HEK293 (cell line): ENCODE results near the gene KICS2.

Experiments used
- BCL11B ChIP-seq: fragments of 450-650 bp; formaldehyde crosslinking; IDR thresholded peaks from 2 replicates; pipeline ENCODE4 v1.5.1; 2016; ENCODE audit warnings: low read depth, missing biosample characterization, missing genetic modification characterization
- GFI1B ChIP-seq: fragments of 450-650 bp; formaldehyde crosslinking; IDR thresholded peaks from 2 replicates; pipeline ENCODE4 v1.5.1; 2016; ENCODE audit warnings: missing biosample characterization, missing genetic modification characterization
- GLI4 ChIP-seq: fragments of 450-650 bp; formaldehyde crosslinking; IDR thresholded peaks from 2 replicates; pipeline ENCODE4 v1.5.1; 2016; ENCODE audit warnings: missing biosample characterization, missing genetic modification characterization
- HOXA7 ChIP-seq: sonication (generic); formaldehyde crosslinking; IDR thresholded peaks from 2 replicates; pipeline ENCODE4 v1.8.1; 2022; ENCODE audit warnings: missing genetic modification reagents, borderline replicate concordance
- KLF16 ChIP-seq: fragments of 450-650 bp; formaldehyde crosslinking; IDR thresholded peaks from 2 replicates; pipeline ENCODE4 v1.5.1; 2017; ENCODE audit warnings: missing biosample characterization, missing genetic modification characterization
- MYNN ChIP-seq: fragments of 450-650 bp; formaldehyde crosslinking; IDR thresholded peaks from 2 replicates; pipeline ENCODE4 v1.5.1; 2016; ENCODE audit warnings: missing biosample characterization, missing genetic modification characterization, borderline replicate concordance
- OSR2 ChIP-seq: fragments of 450-650 bp; formaldehyde crosslinking; IDR thresholded peaks from 2 replicates; pipeline ENCODE4 v1.5.1; 2016; ENCODE audit warnings: missing biosample characterization, missing genetic modification characterization
- PRDM1 ChIP-seq: fragments of 450-650 bp; formaldehyde crosslinking; IDR thresholded peaks from 2 replicates; pipeline ENCODE4; 2016; ENCODE audit warnings: missing biosample characterization, missing genetic modification characterization
- TRIM28 ChIP-seq: IDR thresholded peaks from 2 replicates; pipeline ENCODE4 v1.6.1; 2011; ENCODE audit warnings: low read length, control low read depth, borderline replicate concordance
- WT1 ChIP-seq: fragments of 450-650 bp; formaldehyde crosslinking; IDR thresholded peaks from 2 replicates; pipeline ENCODE4 v1.5.1; 2016; ENCODE audit warnings: missing biosample characterization, missing genetic modification characterization
- ZBTB1 ChIP-seq: fragments of 450-650 bp; formaldehyde crosslinking; IDR thresholded peaks from 2 replicates; pipeline ENCODE4 v1.5.1; 2016; ENCODE audit warnings: missing biosample characterization, missing genetic modification characterization
- ZBTB21 ChIP-seq: fragments of 450-650 bp; formaldehyde crosslinking; IDR thresholded peaks from 2 replicates; pipeline ENCODE4 v1.5.1; 2017; ENCODE audit warnings: missing biosample characterization, missing genetic modification characterization
- ZNF138 ChIP-seq: fragments of 450-650 bp; formaldehyde crosslinking; IDR thresholded peaks from 2 replicates; pipeline ENCODE4 v1.5.1; 2016; ENCODE audit warnings: missing biosample characterization, missing genetic modification characterization, borderline replicate concordance
- ZNF16 ChIP-seq: fragments of 450-650 bp; formaldehyde crosslinking; IDR thresholded peaks from 2 replicates; pipeline ENCODE4 v1.5.1; 2016; ENCODE audit warnings: low read depth, missing biosample characterization, missing genetic modification characterization
- ZNF2 ChIP-seq: fragments of 450-650 bp; formaldehyde crosslinking; IDR thresholded peaks from 2 replicates; pipeline ENCODE4 v1.5.1; 2016; ENCODE audit warnings: missing biosample characterization, missing genetic modification characterization
- ZNF202 ChIP-seq: fragments of 450-650 bp; formaldehyde crosslinking; IDR thresholded peaks from 2 replicates; pipeline ENCODE4 v1.5.1; 2016; ENCODE audit warnings: missing biosample characterization, missing genetic modification characterization, borderline replicate concordance
- ZNF23 ChIP-seq: fragments of 450-650 bp; formaldehyde crosslinking; IDR thresholded peaks from 2 replicates; pipeline ENCODE4 v1.5.1; 2016; ENCODE audit warnings: missing biosample characterization, missing genetic modification characterization, borderline replicate concordance
- ZNF248 ChIP-seq: fragments of 450-650 bp; formaldehyde crosslinking; IDR thresholded peaks from 2 replicates; pipeline ENCODE4 v1.5.1; 2017; ENCODE audit warnings: missing biosample characterization, missing genetic modification characterization
- ZNF274 ChIP-seq, 2 experiments: fragments of 200-500 bp in 1 of 2; fragments of 450-650 bp in 1 of 2; sonication (Bioruptor generic) in 1 of 2; formaldehyde crosslinking in 1 of 2; IDR thresholded peaks; 2 replicates each; pipeline versions ENCODE4 v1.5.1 to v1.6.1; 2014 to 2016; ENCODE audit warnings: borderline replicate concordance in 1 of 2, inconsistent platforms in 1 of 2, low read length in 1 of 2, missing biosample characterization in 1 of 2, missing genetic modification characterization in 1 of 2
- ZNF292 ChIP-seq: fragments of 450-650 bp; formaldehyde crosslinking; IDR thresholded peaks from 2 replicates; pipeline ENCODE4 v1.5.1; 2016; ENCODE audit warnings: low read depth, missing biosample characterization, missing genetic modification characterization, borderline replicate concordance
- ZNF391 ChIP-seq: fragments of 450-650 bp; formaldehyde crosslinking; IDR thresholded peaks from 2 replicates; pipeline ENCODE4 v1.5.1; 2016; ENCODE audit warnings: low read depth, missing biosample characterization, missing genetic modification characterization, borderline replicate concordance
- ZNF404 ChIP-seq: fragments of 450-650 bp; formaldehyde crosslinking; IDR thresholded peaks from 2 replicates; pipeline ENCODE4 v1.5.1; 2017; ENCODE audit warnings: missing biosample characterization, missing genetic modification characterization
- ZNF423 ChIP-seq: fragments of 450-650 bp; formaldehyde crosslinking; IDR thresholded peaks from 2 replicates; pipeline ENCODE4 v1.5.1; 2016; ENCODE audit warnings: missing biosample characterization, missing genetic modification characterization
- ZNF473 ChIP-seq: fragments of 450-650 bp; formaldehyde crosslinking; IDR thresholded peaks from 2 replicates; pipeline ENCODE4 v1.5.1; 2017; ENCODE audit warnings: missing biosample characterization, missing genetic modification characterization
- ZNF501 ChIP-seq: fragments of 450-650 bp; formaldehyde crosslinking; IDR thresholded peaks from 2 replicates; pipeline ENCODE4 v1.5.1; 2016; ENCODE audit warnings: missing biosample characterization, missing genetic modification characterization
- ZNF529 ChIP-seq: fragments of 450-650 bp; formaldehyde crosslinking; IDR thresholded peaks from 2 replicates; pipeline ENCODE4 v1.5.1; 2017; ENCODE audit warnings: missing genetic modification characterization, missing biosample characterization; ENCODE audit not compliant: insufficient replicate concordance
- ZNF585B ChIP-seq: fragments of 450-650 bp; formaldehyde crosslinking; IDR thresholded peaks from 2 replicates; pipeline ENCODE4 v1.5.1; 2016; ENCODE audit warnings: missing biosample characterization, missing genetic modification characterization
- ZNF660 ChIP-seq: fragments of 450-650 bp; IDR thresholded peaks from 2 replicates; pipeline ENCODE4 v1.5.1; 2018; ENCODE audit warnings: missing biosample characterization, mild to moderate bottlenecking, missing genetic modification characterization
- ZNF701 ChIP-seq: fragments of 450-650 bp; formaldehyde crosslinking; IDR thresholded peaks from 2 replicates; pipeline ENCODE4 v1.5.1; 2016; ENCODE audit warnings: missing biosample characterization, missing genetic modification characterization
- ZNF76 ChIP-seq: fragments of 450-650 bp; formaldehyde crosslinking; IDR thresholded peaks from 2 replicates; pipeline ENCODE4; 2016; ENCODE audit warnings: low read depth, missing biosample characterization, missing genetic modification characterization, borderline replicate concordance
- ZNF791 ChIP-seq: fragments of 450-650 bp; formaldehyde crosslinking; IDR thresholded peaks from 2 replicates; pipeline ENCODE4 v1.5.1; 2016; ENCODE audit warnings: missing biosample characterization, missing genetic modification characterization
- TF ChIP-seq, protein P1 (sequence below): fragments of 450-650 bp; formaldehyde crosslinking; IDR thresholded peaks from 2 replicates; pipeline ENCODE4 v1.5.1; 2016; ENCODE audit warnings: missing biosample characterization, missing genetic modification characterization
- TF ChIP-seq, protein P2 (sequence below): fragments of 450-650 bp; formaldehyde crosslinking; IDR thresholded peaks from 2 replicates; pipeline ENCODE4 v1.5.1; 2017; ENCODE audit warnings: missing biosample characterization, missing genetic modification characterization
- TF ChIP-seq, protein P3 (sequence below): fragments of 450-650 bp; formaldehyde crosslinking; IDR thresholded peaks from 2 replicates; pipeline ENCODE4 v1.5.1; 2016; ENCODE audit warnings: missing biosample characterization, missing genetic modification characterization
- TF ChIP-seq, protein P4 (sequence below): fragments of 450-650 bp; formaldehyde crosslinking; IDR thresholded peaks from 2 replicates; pipeline ENCODE4 v1.5.1; 2017; ENCODE audit warnings: missing biosample characterization, missing genetic modification characterization

KICS2 gene

DNA sequence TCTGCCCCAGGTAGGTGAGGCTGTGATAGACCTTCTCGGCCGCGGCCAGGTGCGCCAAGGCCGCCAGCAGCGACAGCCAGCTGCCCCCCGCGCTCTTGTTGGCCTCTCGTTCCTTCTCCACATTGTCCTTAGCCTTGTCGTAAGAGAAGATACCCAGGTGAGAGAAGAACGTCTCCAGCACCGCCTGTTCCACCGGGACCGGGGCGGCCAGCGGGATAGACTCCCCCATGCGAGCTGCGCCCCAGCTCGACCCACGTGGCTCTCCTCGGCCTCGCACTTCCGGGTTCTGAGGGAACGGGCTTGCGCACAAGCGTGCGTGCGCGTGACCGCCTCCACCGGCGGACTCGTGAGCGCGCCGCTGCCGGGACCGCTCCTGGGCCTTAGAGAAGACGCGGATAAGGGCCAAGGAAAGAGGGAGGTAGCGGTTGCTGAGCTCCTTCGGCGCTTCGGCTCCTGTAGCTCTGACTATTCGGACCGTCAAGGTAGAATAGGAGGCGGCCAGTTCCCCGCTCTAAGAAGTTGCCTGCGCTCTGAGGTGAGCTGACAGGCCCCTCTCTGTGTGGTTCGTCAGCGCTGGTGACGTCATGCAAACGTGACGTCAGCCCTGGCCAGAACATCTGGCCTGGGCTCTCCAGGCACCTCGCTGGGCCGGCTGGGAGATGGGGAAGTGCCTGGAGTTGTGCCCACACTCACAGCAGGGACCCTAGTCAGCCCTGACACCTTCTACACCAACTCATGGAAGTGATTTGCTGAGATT lies at the start of gene KICS2 (continued):
- no peak for TF ChIP-seq ZNF16 (tag by site-specific recombination)
- peak; percentile 60 for TF ChIP-seq KLF16 (tag by site-specific recombination)
- no peak for TF ChIP-seq ZNF473
- peak; percentile 100 for TF ChIP-seq ZBTB21 (tag by site-specific recombination)
- 0 out of 2 replicates have a peak, but pooled peaks have one; percentile 48 for TF ChIP-seq WT1
- TF ChIP-seq, protein P1, sequence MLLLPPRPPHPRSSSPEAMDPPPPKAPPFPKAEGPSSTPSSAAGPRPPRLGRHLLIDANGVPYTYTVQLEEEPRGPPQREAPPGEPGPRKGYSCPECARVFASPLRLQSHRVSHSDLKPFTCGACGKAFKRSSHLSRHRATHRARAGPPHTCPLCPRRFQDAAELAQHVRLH: peak; percentile 9; the same call in 1 of the 2 replicates
- no peak for TF ChIP-seq ZNF23 (tag by site-specific recombination)
- no peak for TF ChIP-seq ZNF274 (IDR thresholded peaks at IDR 0.05; ENCODE audit: low read length)
- TF ChIP-seq ZNF274 (tag by site-specific recombination; IDR thresholded peaks at IDR 0.05; ENCODE audit: borderline replicate concordance): no peak
- TF ChIP-seq ZNF202: no peak
- no peak for TF ChIP-seq ZNF404
- TF ChIP-seq ZNF423 (tag by site-specific recombination): no peak; the same call in 1 of the 2 replicates
- no peak for TF ChIP-seq ZNF248 (tag by site-specific recombination)
- no peak for TF ChIP-seq MYNN (tag by site-specific recombination)
- no peak for TF ChIP-seq ZNF585B
- TF ChIP-seq ZNF791 (tag by site-specific recombination): no peak
- TF ChIP-seq BCL11B: peak; percentile 35; the same call in 1 of the 2 replicates
- TF ChIP-seq GFI1B (tag by site-specific recombination): peak; percentile 72; the same call in 1 of the 2 replicates
- TF ChIP-seq GLI4: 0 out of 2 replicates have a peak, but pooled peaks have one; percentile 8
- TF ChIP-seq ZNF501 (tag by site-specific recombination): peak; percentile 79
- no peak for TF ChIP-seq ZNF701 (tag by site-specific recombination)
- peak; percentile 70; the same call in 1 of the 2 replicates for TF ChIP-seq ZNF391 (tag by site-specific recombination)
- TF ChIP-seq, protein P2, sequence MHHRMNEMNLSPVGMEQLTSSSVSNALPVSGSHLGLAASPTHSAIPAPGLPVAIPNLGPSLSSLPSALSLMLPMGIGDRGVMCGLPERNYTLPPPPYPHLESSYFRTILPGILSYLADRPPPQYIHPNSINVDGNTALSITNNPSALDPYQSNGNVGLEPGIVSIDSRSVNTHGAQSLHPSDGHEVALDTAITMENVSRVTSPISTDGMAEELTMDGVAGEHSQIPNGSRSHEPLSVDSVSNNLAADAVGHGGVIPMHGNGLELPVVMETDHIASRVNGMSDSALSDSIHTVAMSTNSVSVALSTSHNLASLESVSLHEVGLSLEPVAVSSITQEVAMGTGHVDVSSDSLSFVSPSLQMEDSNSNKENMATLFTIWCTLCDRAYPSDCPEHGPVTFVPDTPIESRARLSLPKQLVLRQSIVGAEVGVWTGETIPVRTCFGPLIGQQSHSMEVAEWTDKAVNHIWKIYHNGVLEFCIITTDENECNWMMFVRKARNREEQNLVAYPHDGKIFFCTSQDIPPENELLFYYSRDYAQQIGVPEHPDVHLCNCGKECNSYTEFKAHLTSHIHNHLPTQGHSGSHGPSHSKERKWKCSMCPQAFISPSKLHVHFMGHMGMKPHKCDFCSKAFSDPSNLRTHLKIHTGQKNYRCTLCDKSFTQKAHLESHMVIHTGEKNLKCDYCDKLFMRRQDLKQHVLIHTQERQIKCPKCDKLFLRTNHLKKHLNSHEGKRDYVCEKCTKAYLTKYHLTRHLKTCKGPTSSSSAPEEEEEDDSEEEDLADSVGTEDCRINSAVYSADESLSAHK (tag by site-specific recombination): peak; percentile 50; the same call in 1 of the 2 replicates
- TF ChIP-seq HOXA7 (CRISPR knock-in tag): no peak
- TF ChIP-seq ZNF529: no peak
- TF ChIP-seq TRIM28: no peak
- TF ChIP-seq ZNF76 (tag by site-specific recombination): peak; percentile 73; the same call in 1 of the 2 replicates
- peak; percentile 71; the same call in 1 of the 2 replicates for TF ChIP-seq ZNF660 (tag by site-specific recombination)
- 0 out of 2 replicates have a peak, but pooled peaks have one; percentile 6 for TF ChIP-seq OSR2 (tag by site-specific recombination)
- TF ChIP-seq, protein P3, sequence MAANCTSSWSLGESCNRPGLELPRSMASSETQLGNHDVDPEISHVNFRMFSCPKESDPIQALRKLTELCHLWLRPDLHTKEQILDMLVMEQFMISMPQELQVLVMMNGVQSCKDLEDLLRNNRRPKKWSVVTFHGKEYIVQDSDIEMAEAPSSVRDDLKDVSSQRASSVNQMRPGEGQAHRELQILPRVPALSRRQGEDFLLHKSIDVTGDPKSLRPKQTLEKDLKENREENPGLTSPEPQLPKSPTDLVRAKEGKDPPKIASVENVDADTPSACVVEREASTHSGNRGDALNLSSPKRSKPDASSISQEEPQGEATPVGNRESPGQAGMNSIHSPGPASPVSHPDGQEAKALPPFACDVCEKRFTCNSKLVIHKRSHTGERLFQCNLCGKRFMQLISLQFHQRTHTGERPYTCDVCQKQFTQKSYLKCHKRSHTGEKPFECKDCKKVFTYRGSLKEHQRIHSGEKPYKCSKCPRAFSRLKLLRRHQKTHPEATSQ (tag by site-specific recombination): peak; percentile 86
- no peak for TF ChIP-seq PRDM1 (tag by site-specific recombination)
- no peak for TF ChIP-seq ZNF292 (tag by site-specific recombination)
- no peak for TF ChIP-seq ZBTB1 (tag by site-specific recombination)
- TF ChIP-seq, protein P4, sequence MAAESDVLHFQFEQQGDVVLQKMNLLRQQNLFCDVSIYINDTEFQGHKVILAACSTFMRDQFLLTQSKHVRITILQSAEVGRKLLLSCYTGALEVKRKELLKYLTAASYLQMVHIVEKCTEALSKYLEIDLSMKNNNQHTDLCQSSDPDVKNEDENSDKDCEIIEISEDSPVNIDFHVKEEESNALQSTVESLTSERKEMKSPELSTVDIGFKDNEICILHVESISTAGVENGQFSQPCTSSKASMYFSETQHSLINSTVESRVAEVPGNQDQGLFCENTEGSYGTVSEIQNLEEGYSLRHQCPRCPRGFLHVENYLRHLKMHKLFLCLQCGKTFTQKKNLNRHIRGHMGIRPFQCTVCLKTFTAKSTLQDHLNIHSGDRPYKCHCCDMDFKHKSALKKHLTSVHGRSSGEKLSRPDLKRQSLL (tag by site-specific recombination): no peak
- TF ChIP-seq ZNF2 (tag by site-specific recombination): no peak; the same call in 1 of the 2 replicates
- TF ChIP-seq ZNF138 (tag by site-specific recombination): no peak
